Suprapubic skin (tissue), 4 donors: ENCODE results near the gene CREG1.

Source experiments
- POLR2A ChIP-seq, 2 donors: fragments of 450-650 bp; IDR thresholded peaks; one replicate each; pipeline ENCODE4 v1.6.1; 2017; ENCODE audit warnings: antibody characterized with exemption in 2 of 2, mild to moderate bottlenecking in 2 of 2, moderate library complexity in 2 of 2
- POLR2AphosphoS5 ChIP-seq, 3 donors: sonication (generic); formaldehyde crosslinking; IDR thresholded peaks; one replicate each; pipeline ENCODE4 v1.6.1; 2017; ENCODE audit warnings: antibody characterized with exemption in 3 of 3
- TF ChIP-seq, protein P1 (sequence below), 2 donors: fragments of 200-600 bp in 1 of 2; fragments of 450-650 bp in 1 of 2; sonication (generic) in 1 of 2; IDR thresholded peaks; one replicate each; pipeline ENCODE4 v1.5.1; 2016 to 2019; ENCODE audit warnings: antibody characterized with exemption in 2 of 2, mild to moderate bottlenecking in 1 of 2, moderate library complexity in 1 of 2

DNA sequence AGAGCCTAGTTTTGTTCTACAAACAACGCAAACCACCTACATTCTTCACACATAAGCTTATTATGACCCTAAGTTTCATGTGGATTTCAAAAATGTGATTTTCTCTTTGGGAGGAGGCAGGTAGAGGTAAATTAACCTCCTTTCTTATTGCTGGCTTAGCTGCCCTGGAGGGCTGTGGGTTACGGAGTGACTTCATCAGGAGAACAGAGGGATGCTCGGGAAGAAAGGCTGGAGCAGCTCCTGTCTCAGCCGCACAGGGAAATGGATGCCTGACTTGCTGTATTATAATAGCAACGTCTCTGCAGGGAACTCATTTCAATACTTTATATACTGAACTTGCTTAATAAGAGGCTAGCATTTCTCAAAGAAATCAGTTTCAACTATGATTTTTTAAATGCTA, 14.1 kb upstream of the CREG1 start:
- TF ChIP-seq, protein P1, sequence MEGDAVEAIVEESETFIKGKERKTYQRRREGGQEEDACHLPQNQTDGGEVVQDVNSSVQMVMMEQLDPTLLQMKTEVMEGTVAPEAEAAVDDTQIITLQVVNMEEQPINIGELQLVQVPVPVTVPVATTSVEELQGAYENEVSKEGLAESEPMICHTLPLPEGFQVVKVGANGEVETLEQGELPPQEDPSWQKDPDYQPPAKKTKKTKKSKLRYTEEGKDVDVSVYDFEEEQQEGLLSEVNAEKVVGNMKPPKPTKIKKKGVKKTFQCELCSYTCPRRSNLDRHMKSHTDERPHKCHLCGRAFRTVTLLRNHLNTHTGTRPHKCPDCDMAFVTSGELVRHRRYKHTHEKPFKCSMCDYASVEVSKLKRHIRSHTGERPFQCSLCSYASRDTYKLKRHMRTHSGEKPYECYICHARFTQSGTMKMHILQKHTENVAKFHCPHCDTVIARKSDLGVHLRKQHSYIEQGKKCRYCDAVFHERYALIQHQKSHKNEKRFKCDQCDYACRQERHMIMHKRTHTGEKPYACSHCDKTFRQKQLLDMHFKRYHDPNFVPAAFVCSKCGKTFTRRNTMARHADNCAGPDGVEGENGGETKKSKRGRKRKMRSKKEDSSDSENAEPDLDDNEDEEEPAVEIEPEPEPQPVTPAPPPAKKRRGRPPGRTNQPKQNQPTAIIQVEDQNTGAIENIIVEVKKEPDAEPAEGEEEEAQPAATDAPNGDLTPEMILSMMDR (IDR thresholded peaks at IDR 0.05): no peak
- TF ChIP-seq POLR2AphosphoS5 (IDR thresholded peaks at IDR 0.05) (no peak), POLR2A (IDR thresholded peaks at IDR 0.05) (no peak)
